Stimulated activated CD4-positive, alpha-beta T cell treated with anti-CD3 and anti-CD28 coated beads, Interleukin-1b, Interleukin-23, amount 100 ng/mL, for 1 hour (primary cell): ENCODE data around the gene ZNF777.
"Not testable (repeated sequence)": the region's sequence is repeated elsewhere in the genome, so short reads cannot be mapped to it uniquely, and the experiment has no call there.

Experiments used
- DNase-seq, 2 donors: peaks; one replicate each; pipeline ENCODE4 v3.0.0-alpha.2; 2020; ENCODE audit warnings: low read depth in 2 of 2

Gene ZNF777

DNA sequence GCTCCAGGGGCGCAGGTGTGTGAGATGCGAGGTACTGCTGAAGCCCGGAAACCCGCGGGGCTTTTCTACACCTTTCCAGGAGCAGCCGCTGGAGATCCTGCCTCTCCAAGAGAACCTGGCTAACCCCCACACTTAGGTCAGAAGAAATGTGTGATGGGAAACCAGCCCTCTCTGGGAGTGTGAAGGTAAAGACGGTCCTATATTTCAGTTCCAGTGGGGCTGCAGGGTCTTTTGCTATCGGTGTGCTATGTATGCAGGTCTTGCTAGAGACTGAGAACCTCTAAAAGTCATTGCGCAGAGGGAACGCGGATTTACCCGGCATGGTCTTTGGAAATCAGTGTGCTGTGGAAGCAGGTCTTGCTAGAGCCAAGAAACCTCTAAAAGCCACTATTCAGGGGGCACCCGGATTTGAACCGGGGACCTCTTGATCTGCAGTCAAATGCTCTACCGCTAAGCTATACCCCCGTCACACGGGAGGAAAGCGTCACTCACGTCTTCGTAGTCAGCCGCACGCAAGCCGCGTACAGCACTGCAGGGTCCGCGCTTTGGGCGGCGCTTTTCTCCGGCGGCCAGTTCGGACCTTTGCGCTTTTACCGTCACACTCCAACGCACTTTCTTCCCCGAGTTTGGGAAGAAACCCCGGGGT, 46.0 kb downstream of the ZNF777 start:
- DNase-seq, result peak in 1 of 2 donors; percentile 40

DNA sequence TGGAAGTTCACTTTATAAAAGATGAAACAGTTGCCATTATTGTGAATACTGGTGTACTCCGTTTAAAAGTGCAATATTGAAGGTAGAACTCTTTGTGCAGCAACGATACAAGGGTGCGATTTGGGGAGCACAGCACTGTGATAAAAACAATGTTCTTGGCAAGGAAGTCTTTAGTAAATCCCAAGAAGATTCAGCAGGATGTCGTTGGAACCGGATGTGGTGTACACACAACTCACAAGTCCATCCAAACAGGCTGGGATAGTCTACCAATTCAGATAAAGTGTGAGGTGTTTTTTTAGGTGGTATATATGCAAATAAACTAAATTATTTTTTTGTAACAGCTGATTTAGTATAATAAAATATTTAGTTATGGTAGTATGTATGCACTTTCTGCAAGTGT, 46.7 kb downstream of the ZNF777 start:
- no peak for DNase-seq

DNA sequence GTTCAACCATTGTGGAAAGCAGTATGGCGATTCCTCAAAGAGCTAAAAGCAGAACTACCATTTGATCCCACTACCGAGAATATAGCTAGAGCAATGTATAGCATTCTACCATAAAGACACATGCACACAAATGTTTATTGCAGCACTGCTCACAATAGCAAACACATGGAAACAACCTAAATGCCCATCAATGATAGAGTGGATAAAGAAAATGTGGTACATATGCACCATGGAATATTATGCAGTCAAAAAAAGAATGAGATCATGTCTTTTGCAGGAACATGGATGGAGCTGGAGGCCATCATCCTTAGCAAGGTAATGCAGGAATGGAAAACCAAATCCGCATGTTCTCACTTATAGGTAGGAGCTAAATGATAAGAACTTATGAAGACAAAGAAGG, 47.8 kb downstream of the ZNF777 start:
- not testable (repeated sequence) for DNase-seq

GRCh38 chr7:149409895-149410294, 51.0 kb downstream of the ZNF777 start:
- no peak for DNase-seq

- no peak for DNase-seq
These were observed 56.0 kb downstream of the ZNF777 start for GRCh38 chr7:149404825-149405224.

DNA sequence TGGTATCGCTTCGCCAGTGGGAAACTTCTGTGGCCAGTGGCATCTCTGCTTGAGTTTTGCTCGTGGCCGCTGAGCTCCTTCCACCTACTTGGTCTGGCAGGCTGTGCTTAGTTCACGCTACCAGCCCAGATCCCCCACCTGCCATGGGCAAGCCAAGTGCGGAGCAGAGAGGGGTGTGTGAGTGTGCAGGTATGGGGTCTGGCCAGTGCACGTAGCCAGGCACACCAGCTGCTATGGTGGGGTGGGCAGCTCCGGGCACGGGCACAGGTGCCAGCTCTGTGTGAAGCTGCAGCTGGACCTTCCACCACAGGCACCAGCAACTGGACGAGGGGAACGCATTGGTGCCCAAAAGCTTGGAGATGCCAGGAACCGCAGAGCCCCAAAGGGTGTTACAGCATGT, 56.5 kb downstream of the ZNF777 start:
- no peak for DNase-seq

DNA sequence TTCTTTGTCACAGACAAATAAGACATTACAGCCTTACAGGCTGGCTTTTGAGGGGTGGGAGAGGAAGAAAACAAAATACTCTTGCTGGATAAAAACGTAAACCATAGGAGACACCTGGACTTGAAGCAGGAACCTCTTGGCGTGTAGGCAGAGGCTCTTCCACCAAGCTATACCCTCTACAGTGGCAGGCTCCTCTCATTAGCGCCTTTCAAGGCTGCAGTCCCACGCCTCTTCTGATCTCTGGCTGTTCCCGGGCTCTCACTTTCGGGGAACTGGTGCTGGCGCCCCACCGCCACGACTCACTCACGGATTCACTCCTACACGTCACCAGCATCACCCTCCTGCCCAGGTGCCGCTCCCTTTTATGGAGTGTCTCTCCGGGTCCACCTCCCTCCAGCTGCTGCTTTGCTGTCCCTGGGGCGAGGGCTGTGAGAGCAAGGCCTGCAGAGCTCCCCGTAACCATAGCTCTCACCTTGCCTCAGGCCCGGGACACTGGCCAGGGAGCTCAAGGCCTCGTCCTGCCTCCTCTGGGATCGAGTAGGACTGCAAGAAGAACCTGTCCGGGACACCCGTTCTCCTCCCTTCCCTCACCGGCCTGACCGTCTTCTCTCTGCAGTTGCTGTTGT, 62.6 kb downstream of the ZNF777 start:
- no peak for DNase-seq

GRCh38 chr7:149397470-149398043, 63.3 kb downstream of the ZNF777 start:
- DNase-seq, result no peak

- not testable (repeated sequence) for DNase-seq
These were observed 72.1 kb downstream of the ZNF777 start for GRCh38 chr7:149388550-149389335.

GRCh38 chr7:149386514-149386913, 74.3 kb downstream of the ZNF777 start:
- DNase-seq, result not testable (repeated sequence)

- no peak for DNase-seq
These were observed 75.5 kb downstream of the ZNF777 start for GRCh38 chr7:149385195-149385950.
